GM12892 (cell line): ENCODE results near the gene HDGFL1.

Experiments used
- POLR2AphosphoS5 ChIP-seq: IDR thresholded peaks from 2 replicates; pipeline ENCODE4 v1.6.1; 2011; ENCODE audit warnings: low read depth, low read length, control low read depth
- TAF1 ChIP-seq: IDR thresholded peaks from 2 replicates; pipeline ENCODE4 v1.6.1; 2011; ENCODE audit warnings: low read depth, mild to moderate bottlenecking, control low read depth, low read length, borderline replicate concordance

GRCh38 chr6:22605736-22606135 lies 36.4 kb downstream of the HDGFL1 start:
- TF ChIP-seq POLR2AphosphoS5 (no peak), TAF1 (no peak)
